NT2/D1 (cell line): ENCODE results near the gene FAM151A.

Experiments used
- SUZ12 ChIP-seq: IDR thresholded peaks from 2 replicates; pipeline ENCODE4 v1.6.1; 2011; ENCODE audit not compliant: insufficient read length, insufficient read depth; ENCODE audit errors: extremely low read depth
- ZNF274 ChIP-seq: IDR thresholded peaks from 2 replicates; pipeline ENCODE4 v1.6.1; 2011; ENCODE audit warnings: mild to moderate bottlenecking, low read depth, low read length

DNA sequence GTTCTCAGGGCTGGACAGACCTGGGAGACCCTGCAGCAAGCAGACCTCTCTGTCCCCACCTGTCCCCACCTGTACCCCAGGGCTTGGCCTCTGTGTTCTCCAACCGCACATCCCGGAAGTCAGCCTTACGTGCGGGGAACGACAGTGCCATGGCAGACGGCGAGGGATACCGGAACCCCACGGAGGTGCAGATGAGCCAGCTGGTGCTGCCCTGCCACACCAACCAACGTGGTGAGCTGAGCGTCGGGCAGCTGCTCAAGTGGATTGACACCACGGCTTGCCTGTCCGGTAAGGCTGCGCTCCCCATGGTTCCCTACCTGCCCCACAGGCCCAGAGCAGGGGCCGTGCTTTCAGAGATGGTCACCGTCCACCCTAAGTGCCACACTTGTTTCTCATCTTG, 38.8 kb downstream of the FAM151A start:
- TF ChIP-seq SUZ12 (no peak), ZNF274 (no peak)
